ENCODE data around the gene KCNJ6. TPM values are rescaled to one million over a fixed set of nuclear protein-coding genes. Genes with fewer than 3 reads are reported as not detected.

The KCNJ6 gene
- total RNA-seq, 4 donors from 2014 or later: not detected

DNA sequence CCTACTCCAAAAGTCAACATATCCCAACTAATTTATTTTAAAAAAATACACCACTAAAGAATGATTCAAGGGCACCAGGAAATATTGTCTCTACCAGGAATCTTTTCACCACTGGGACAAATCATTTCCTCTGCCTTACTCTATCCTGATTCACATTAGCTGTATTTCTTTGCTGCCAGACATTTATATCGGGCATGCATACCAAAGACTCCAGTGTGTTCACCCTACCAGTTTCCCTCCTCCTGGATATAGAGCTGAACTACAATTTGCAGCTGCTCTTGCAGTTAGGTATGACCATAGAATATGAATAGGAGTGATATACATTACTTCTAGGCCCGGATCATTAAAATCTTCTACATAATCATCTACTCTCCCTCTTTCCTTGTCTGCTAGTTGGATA lies 7.6 kb downstream of the KCNJ6 start:
- H3K9me3 ChIP-seq: no peaks in the 10 kb centered on the region
- peaks cover 0 to 11% (median 3%) of the 10 kb centered on the region in 3 donors for H3K27me3 ChIP-seq
- H3K27ac ChIP-seq: no peak overlapping the region
- DNase-seq (no peak), ATAC-seq (no peak)
- H3K4me1 ChIP-seq: no peaks in the 10 kb centered on the region
- H3K4me3 ChIP-seq: no peak overlapping the region
- in situ Hi-C loops (cut with MboI; ENCODE audit: low sequenced_read_pairs in 4 of 4): no loop called here
- H3K36me3 ChIP-seq: no peaks in the 10 kb centered on the region
- TF ChIP-seq, protein P1, sequence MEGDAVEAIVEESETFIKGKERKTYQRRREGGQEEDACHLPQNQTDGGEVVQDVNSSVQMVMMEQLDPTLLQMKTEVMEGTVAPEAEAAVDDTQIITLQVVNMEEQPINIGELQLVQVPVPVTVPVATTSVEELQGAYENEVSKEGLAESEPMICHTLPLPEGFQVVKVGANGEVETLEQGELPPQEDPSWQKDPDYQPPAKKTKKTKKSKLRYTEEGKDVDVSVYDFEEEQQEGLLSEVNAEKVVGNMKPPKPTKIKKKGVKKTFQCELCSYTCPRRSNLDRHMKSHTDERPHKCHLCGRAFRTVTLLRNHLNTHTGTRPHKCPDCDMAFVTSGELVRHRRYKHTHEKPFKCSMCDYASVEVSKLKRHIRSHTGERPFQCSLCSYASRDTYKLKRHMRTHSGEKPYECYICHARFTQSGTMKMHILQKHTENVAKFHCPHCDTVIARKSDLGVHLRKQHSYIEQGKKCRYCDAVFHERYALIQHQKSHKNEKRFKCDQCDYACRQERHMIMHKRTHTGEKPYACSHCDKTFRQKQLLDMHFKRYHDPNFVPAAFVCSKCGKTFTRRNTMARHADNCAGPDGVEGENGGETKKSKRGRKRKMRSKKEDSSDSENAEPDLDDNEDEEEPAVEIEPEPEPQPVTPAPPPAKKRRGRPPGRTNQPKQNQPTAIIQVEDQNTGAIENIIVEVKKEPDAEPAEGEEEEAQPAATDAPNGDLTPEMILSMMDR (IDR thresholded peaks at IDR 0.05 in 4 of 5, conservative IDR thresholded peaks at IDR 0.05 in 1 of 5): no peak
- TF ChIP-seq POLR2A (IDR thresholded peaks at IDR 0.05): no peak
- intact Hi-C loops (cut with DNase I; ENCODE audit: low total_unique reads): no loop called here

DNA sequence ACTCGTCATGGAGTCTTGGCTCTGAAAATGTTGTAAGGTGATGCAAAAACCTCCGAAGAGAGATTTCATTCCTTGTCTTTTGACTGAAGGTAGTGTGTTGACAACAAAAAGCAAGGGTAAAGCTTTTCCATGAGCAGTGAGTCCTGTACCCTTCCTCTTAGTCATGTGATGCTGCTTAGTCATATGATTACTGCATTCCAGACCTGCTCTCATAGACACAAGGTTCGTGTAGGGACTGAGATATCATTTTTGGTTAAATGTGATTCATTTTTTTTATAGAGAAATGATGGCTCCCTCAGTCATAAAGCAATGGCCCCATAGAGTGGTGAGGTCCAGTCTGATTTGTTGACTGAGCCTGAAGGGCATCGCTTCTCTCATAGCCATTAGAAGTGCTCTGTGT lies 9.2 kb downstream of the KCNJ6 start:
- in situ Hi-C loops (cut with MboI; ENCODE audit: low sequenced_read_pairs in 4 of 4) (no loop called here), intact Hi-C loops (cut with DNase I; ENCODE audit: low total_unique reads) (no loop called here)
- Histone ChIP-seq H3K36me3 (no peaks in the 10 kb centered on the region), H3K9me3 (no peaks in the 10 kb centered on the region), H3K27me3 (peaks cover 0 to 3% (median 0%) of the 10 kb centered on the region in 3 donors), H3K4me1 (no peaks in the 10 kb centered on the region), H3K27ac (no peak overlapping the region), H3K4me3 (no peak overlapping the region)
- TF ChIP-seq, protein P1 (IDR thresholded peaks at IDR 0.05 in 4 of 5, conservative IDR thresholded peaks at IDR 0.05 in 1 of 5): no peak
- TF ChIP-seq POLR2A (IDR thresholded peaks at IDR 0.05): no peak
- ATAC-seq (no peak), DNase-seq (no peak)

DNA sequence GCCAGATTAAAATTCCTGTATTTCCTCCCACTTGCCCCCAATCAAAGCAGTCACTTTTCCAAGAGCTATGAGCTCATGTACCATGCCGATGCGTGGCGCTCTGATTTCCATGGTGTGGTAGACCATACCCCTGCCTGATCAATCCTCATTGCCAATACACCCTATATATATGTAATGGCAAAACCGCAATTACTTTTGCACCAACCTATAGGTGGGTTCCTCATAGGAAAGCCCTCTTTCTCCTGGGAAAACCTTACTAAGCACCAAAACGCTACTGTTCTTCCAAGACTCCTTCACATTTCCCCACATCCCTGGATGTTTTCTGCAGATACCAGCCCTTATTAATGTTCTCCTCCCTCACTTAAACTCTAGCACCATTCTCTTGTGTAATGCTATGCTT lies 11.0 kb downstream of the KCNJ6 start:
- Histone ChIP-seq H3K36me3 (no peaks in the 10 kb centered on the region), H3K4me1 (no peaks in the 10 kb centered on the region), H3K27ac (no peak overlapping the region), H3K4me3 (no peak overlapping the region), H3K9me3 (no peaks in the 10 kb centered on the region), H3K27me3 (no peaks in the 10 kb centered on the region)
- TF ChIP-seq, protein P1 (IDR thresholded peaks at IDR 0.05 in 4 of 5, conservative IDR thresholded peaks at IDR 0.05 in 1 of 5): no peak
- TF ChIP-seq POLR2A (IDR thresholded peaks at IDR 0.05): no peak
- ATAC-seq (no peak), DNase-seq (no peak)
- in situ Hi-C loops (cut with MboI; ENCODE audit: low sequenced_read_pairs in 4 of 4): no loop called here
- intact Hi-C loops (cut with DNase I; ENCODE audit: low total_unique reads): no loop called here

GRCh38 chr21:37904856-37905255 lies 11.4 kb downstream of the KCNJ6 start:
- H3K9me3 ChIP-seq: no peaks in the 10 kb centered on the region
- TF ChIP-seq POLR2A (IDR thresholded peaks at IDR 0.05): no peak
- TF ChIP-seq, protein P1 (IDR thresholded peaks at IDR 0.05 in 4 of 5, conservative IDR thresholded peaks at IDR 0.05 in 1 of 5): no peak
- H3K27me3 ChIP-seq: no peaks in the 10 kb centered on the region
- H3K27ac ChIP-seq: no peak overlapping the region
- DNase-seq (no peak), ATAC-seq (no peak)
- in situ Hi-C loops (cut with MboI; ENCODE audit: low sequenced_read_pairs in 4 of 4): no loop called here
- H3K4me3 ChIP-seq: no peak overlapping the region
- no peaks in the 10 kb centered on the region for H3K36me3 ChIP-seq
- H3K4me1 ChIP-seq: no peaks in the 10 kb centered on the region
- intact Hi-C loops (cut with DNase I; ENCODE audit: low total_unique reads): no loop called here

DNA sequence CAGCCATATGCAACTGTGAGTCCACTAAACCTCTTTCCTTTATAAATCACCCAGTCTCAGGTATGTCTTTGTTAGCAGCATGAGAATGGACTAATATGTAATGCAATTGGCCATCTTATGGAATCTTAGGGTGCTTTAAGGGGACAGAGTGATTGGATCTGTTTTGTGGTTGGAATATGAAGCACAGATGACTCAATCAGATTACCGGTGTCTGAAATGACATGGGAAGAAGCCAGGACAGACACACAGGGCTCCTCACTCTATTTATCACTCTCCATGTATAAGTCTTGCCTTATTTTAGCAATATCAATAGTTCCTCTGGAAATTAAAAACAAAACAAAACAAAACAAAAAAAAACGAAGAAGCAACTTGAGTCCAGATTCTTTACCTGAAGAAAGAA lies 12.9 kb downstream of the KCNJ6 start:
- H3K36me3 ChIP-seq: no peaks in the 10 kb centered on the region
- no peak overlapping the region for H3K4me3 ChIP-seq
- ATAC-seq (no peak), DNase-seq (no peak)
- in situ Hi-C loops (cut with MboI; ENCODE audit: low sequenced_read_pairs in 4 of 4): no loop called here
- H3K27ac ChIP-seq: no peak overlapping the region
- H3K4me1 ChIP-seq: no peaks in the 10 kb centered on the region
- TF ChIP-seq POLR2A (IDR thresholded peaks at IDR 0.05): no peak
- TF ChIP-seq, protein P1 (IDR thresholded peaks at IDR 0.05 in 4 of 5, conservative IDR thresholded peaks at IDR 0.05 in 1 of 5): no peak
- intact Hi-C loops (cut with DNase I; ENCODE audit: low total_unique reads): no loop called here
- no peaks in the 10 kb centered on the region for H3K9me3 ChIP-seq
- peaks cover 0 to 3% (median 3%) of the 10 kb centered on the region in 3 donors for H3K27me3 ChIP-seq
